ENCODE results near the gene TAC1. TPM values are rescaled to one million over a fixed set of nuclear protein-coding genes. Genes with fewer than 3 reads are reported as not detected.
A peak's percentile ranks its signal among the peaks of the same experiment; 100 is the strongest.

Gene TAC1
- total RNA-seq, 4 donors from 2014 or later: 0.38 TPM; not detected in 3

GRCh38 chr7:97697396-97697795 is 34.5 kb upstream of the TAC1 start:
- ATAC-seq (no peak), DNase-seq (no peak)
- Histone ChIP-seq H3K27ac (no peak overlapping the region), H3K9me3 (no peaks in the 10 kb centered on the region), H3K4me3 (no peak overlapping the region), H3K4me1 (no peaks in the 10 kb centered on the region), H3K36me3 (no peaks in the 10 kb centered on the region), H3K27me3 (no peaks in the 10 kb centered on the region)
- intact Hi-C loops (cut with DNase I; ENCODE audit: low total_unique reads) (no loop called here), in situ Hi-C loops (cut with MboI; ENCODE audit: low sequenced_read_pairs in 4 of 4) (no loop called here)
- TF ChIP-seq CTCF (IDR thresholded peaks at IDR 0.05 in 4 of 5, conservative IDR thresholded peaks at IDR 0.05 in 1 of 5): no peak
- TF ChIP-seq POLR2A (IDR thresholded peaks at IDR 0.05): no peak

- no peak for TF ChIP-seq CTCF (IDR thresholded peaks at IDR 0.05 in 4 of 5, conservative IDR thresholded peaks at IDR 0.05 in 1 of 5)
- TF ChIP-seq POLR2A (IDR thresholded peaks at IDR 0.05): no peak
- DNase-seq (no peak), ATAC-seq (no peak)
- H3K27me3 ChIP-seq: no peaks in the 10 kb centered on the region
- H3K9me3 ChIP-seq: no peaks in the 10 kb centered on the region
- intact Hi-C loops (cut with DNase I; ENCODE audit: low total_unique reads): no loop called here
- in situ Hi-C loops (cut with MboI; ENCODE audit: low sequenced_read_pairs in 4 of 4): no loop called here
- H3K36me3 ChIP-seq: no peaks in the 10 kb centered on the region
- H3K4me1 ChIP-seq: no peaks in the 10 kb centered on the region
- H3K27ac ChIP-seq: no peak overlapping the region
- H3K4me3 ChIP-seq: no peak overlapping the region
These were observed 9.5 kb upstream of the TAC1 start for GRCh38 chr7:97722386-97722785.

GRCh38 chr7:97732565-97733275 is 834 bp downstream of the TAC1 start:
- TF ChIP-seq CTCF (IDR thresholded peaks at IDR 0.05 in 4 of 5, conservative IDR thresholded peaks at IDR 0.05 in 1 of 5) (no peak), POLR2A (IDR thresholded peaks at IDR 0.05) (no peak)
- Histone ChIP-seq H3K4me1 (no peaks in the 10 kb centered on the region), H3K36me3 (no peaks in the 10 kb centered on the region), H3K4me3 (peak overlapping the region in 2 of 4 donors; percentile 15 to 17), H3K9me3 (no peaks in the 10 kb centered on the region), H3K27ac (no peak overlapping the region), H3K27me3 (peaks cover 32 to 53% (median 34%) of the 10 kb centered on the region in 3 donors)
- ATAC-seq (no peak), DNase-seq (no peak)
- in situ Hi-C loops (cut with MboI; ENCODE audit: low sequenced_read_pairs in 4 of 4): no loop called here
- intact Hi-C loops (cut with DNase I; ENCODE audit: low total_unique reads): no loop called here

- DNase-seq: no peak
- in situ Hi-C loops (cut with MboI; ENCODE audit: low sequenced_read_pairs in 4 of 4) (no loop called here), intact Hi-C loops (cut with DNase I; ENCODE audit: low total_unique reads) (no loop called here)
- Histone ChIP-seq H3K27me3 (peaks cover 32 to 51% (median 34%) of the 10 kb centered on the region in 3 donors), H3K4me3 (peak overlapping the region in 2 of 4 donors; percentile 15 to 17), H3K36me3 (no peaks in the 10 kb centered on the region), H3K27ac (no peak overlapping the region), H3K9me3 (no peaks in the 10 kb centered on the region), H3K4me1 (no peaks in the 10 kb centered on the region)
- TF ChIP-seq POLR2A (IDR thresholded peaks at IDR 0.05) (no peak), CTCF (IDR thresholded peaks at IDR 0.05 in 4 of 5, conservative IDR thresholded peaks at IDR 0.05 in 1 of 5) (no peak)
- no peak for ATAC-seq
These were observed 1.6 kb downstream of the TAC1 start for GRCh38 chr7:97733276-97734161.
